ENCODE measurements around the gene OSMR.

DNA sequence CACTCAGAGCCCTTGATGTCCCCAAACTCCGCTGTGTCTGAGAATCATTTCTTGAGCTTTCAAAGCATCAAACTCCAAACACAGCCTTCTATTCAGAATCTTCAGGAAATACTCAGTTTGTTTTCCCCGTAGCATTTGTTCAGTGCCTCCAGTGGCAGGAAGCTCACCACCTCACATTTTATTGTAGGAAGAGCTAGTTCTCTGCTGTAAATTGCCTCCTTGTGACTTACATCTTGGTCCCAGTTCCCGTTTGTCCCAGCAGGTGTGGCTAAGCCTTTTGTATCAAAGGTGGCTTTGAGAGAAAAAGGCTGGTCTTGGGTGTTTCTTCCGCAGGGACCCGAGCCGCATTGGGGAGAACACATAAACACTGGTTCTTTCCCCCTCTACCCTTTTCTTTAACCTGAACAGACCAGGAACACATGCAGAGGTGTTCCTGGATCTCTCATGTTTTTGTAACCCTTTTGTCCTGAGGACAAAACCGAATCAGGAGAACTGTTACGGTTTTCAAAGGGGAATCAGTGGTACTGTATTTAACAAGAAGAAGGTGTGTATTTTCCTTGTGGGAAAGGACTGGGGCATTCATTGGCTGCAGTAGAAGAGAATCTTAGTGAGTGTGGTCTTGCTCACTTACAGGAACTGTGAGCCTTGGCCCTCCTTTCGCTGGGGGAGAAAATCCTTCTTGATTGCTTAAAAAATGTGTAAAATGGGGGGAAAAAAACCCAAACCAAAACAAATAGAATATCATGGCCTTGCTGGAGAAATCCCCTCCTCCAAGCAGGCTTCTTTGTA, 1.9 kb downstream of the OSMR start:
- TF ChIP-seq EZH2 (IDR thresholded peaks at IDR 0.05) = no peak
- TF ChIP-seq CTCF (IDR thresholded peaks at IDR 0.05 in 2 of 3, conservative IDR thresholded peaks at IDR 0.05 in 1 of 3; ENCODE audit: borderline replicate concordance in 1 of 3, insufficient read depth in 1 of 3, low read depth in 2 of 3, low read length in 2 of 3) = peak in 2 of 3 experiments; percentile 9 to 28; a peak in 2 of 6 replicates
- no peak for TF ChIP-seq CBX3 (IDR thresholded peaks at IDR 0.05; ENCODE audit: low read depth)
- TF ChIP-seq, protein P1, sequence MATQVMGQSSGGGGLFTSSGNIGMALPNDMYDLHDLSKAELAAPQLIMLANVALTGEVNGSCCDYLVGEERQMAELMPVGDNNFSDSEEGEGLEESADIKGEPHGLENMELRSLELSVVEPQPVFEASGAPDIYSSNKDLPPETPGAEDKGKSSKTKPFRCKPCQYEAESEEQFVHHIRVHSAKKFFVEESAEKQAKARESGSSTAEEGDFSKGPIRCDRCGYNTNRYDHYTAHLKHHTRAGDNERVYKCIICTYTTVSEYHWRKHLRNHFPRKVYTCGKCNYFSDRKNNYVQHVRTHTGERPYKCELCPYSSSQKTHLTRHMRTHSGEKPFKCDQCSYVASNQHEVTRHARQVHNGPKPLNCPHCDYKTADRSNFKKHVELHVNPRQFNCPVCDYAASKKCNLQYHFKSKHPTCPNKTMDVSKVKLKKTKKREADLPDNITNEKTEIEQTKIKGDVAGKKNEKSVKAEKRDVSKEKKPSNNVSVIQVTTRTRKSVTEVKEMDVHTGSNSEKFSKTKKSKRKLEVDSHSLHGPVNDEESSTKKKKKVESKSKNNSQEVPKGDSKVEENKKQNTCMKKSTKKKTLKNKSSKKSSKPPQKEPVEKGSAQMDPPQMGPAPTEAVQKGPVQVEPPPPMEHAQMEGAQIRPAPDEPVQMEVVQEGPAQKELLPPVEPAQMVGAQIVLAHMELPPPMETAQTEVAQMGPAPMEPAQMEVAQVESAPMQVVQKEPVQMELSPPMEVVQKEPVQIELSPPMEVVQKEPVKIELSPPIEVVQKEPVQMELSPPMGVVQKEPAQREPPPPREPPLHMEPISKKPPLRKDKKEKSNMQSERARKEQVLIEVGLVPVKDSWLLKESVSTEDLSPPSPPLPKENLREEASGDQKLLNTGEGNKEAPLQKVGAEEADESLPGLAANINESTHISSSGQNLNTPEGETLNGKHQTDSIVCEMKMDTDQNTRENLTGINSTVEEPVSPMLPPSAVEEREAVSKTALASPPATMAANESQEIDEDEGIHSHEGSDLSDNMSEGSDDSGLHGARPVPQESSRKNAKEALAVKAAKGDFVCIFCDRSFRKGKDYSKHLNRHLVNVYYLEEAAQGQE (IDR thresholded peaks at IDR 0.05; ENCODE audit: low read depth) = no peak
- no peak for TF ChIP-seq SIN3A (IDR thresholded peaks at IDR 0.05; ENCODE audit: low read depth)
- TF ChIP-seq CEBPB (IDR thresholded peaks at IDR 0.05; ENCODE audit: low read depth) = no peak
- TF ChIP-seq SRF (IDR thresholded peaks at IDR 0.05; ENCODE audit: low read depth) = no peak
- TF ChIP-seq, protein P2, sequence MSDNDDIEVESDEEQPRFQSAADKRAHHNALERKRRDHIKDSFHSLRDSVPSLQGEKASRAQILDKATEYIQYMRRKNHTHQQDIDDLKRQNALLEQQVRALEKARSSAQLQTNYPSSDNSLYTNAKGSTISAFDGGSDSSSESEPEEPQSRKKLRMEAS (IDR thresholded peaks at IDR 0.05) = no peak
- TF ChIP-seq FOSL1 (IDR thresholded peaks at IDR 0.05; ENCODE audit: low read depth) = no peak

All from HCT116 (cell line).